ENCODE results near the gene KAZN. TPM values are rescaled to one million over a fixed set of nuclear protein-coding genes. Genes with fewer than 3 reads are reported as not detected.

Gene KAZN
- polyA plus RNA-seq, 1 donor from 2014 or later = 20.6 TPM

GRCh38 chr1:15055736-15056415 is 457.4 kb downstream of the KAZN start:
- Histone ChIP-seq H2AFZ (ENCODE audit: low read depth, low read length) (no peak overlapping the region), H3K79me2 (replicated peaks; ENCODE audit: insufficient read depth, low read length) (no peaks in the 10 kb centered on the region), H3K27me3 (ENCODE audit: insufficient read depth, low read depth, low read length) (no peaks in the 10 kb centered on the region), H3K9me2 (ENCODE audit: insufficient read depth, low read length) (no peaks in the 10 kb centered on the region), H3K36me3 (ENCODE audit: insufficient read depth, low read length) (no peaks in the 10 kb centered on the region), H3K4me3 (ENCODE audit: low read length) (no peak overlapping the region), H3K27ac (ENCODE audit: low read length) (no peak overlapping the region), H4K20me1 (ENCODE audit: insufficient read depth) (no peaks in the 10 kb centered on the region), H3K9ac (ENCODE audit: low read length) (no peak overlapping the region), H3K4me2 (ENCODE audit: low read length) (no peak overlapping the region), H3F3A (ENCODE audit: insufficient read depth, low read length, poor library complexity, severe bottlenecking) (no peaks in the 10 kb centered on the region), H3K9me3 (ENCODE audit: low read length) (no peaks in the 10 kb centered on the region)
- TF ChIP-seq POLR2AphosphoS5 (IDR thresholded peaks at IDR 0.05) = no peak
- TF ChIP-seq EZH2 (IDR thresholded peaks at IDR 0.05; ENCODE audit: borderline replicate concordance, insufficient read depth, low read length, poor library complexity, severe bottlenecking) = no peak
- no peak for TF ChIP-seq EP300 (conservative IDR thresholded peaks at IDR 0.05; ENCODE audit: poor library complexity, severe bottlenecking)

- H3K4me3 ChIP-seq (ENCODE audit: low read length) = no peak overlapping the region
- TF ChIP-seq TAF1 (IDR thresholded peaks at IDR 0.05; ENCODE audit: low read depth) (no peak), MXI1 (conservative IDR thresholded peaks at IDR 0.05; ENCODE audit: poor library complexity, severe bottlenecking) (no peak), REST (IDR thresholded peaks at IDR 0.05; ENCODE audit: borderline replicate concordance) (no peak), RAD21 (conservative IDR thresholded peaks at IDR 0.05) (no peak), EP300 (conservative IDR thresholded peaks at IDR 0.05; ENCODE audit: poor library complexity, severe bottlenecking) (no peak), EZH2 (IDR thresholded peaks at IDR 0.05; ENCODE audit: borderline replicate concordance, insufficient read depth, low read length, poor library complexity, severe bottlenecking) (no peak), POLR2AphosphoS5 (IDR thresholded peaks at IDR 0.05) (no peak), SMC3 (conservative IDR thresholded peaks at IDR 0.05; ENCODE audit: poor library complexity) (no peak)
- TF ChIP-seq, protein P1, sequence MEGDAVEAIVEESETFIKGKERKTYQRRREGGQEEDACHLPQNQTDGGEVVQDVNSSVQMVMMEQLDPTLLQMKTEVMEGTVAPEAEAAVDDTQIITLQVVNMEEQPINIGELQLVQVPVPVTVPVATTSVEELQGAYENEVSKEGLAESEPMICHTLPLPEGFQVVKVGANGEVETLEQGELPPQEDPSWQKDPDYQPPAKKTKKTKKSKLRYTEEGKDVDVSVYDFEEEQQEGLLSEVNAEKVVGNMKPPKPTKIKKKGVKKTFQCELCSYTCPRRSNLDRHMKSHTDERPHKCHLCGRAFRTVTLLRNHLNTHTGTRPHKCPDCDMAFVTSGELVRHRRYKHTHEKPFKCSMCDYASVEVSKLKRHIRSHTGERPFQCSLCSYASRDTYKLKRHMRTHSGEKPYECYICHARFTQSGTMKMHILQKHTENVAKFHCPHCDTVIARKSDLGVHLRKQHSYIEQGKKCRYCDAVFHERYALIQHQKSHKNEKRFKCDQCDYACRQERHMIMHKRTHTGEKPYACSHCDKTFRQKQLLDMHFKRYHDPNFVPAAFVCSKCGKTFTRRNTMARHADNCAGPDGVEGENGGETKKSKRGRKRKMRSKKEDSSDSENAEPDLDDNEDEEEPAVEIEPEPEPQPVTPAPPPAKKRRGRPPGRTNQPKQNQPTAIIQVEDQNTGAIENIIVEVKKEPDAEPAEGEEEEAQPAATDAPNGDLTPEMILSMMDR (IDR thresholded peaks at IDR 0.05; ENCODE audit: poor library complexity, severe bottlenecking) = no peak
- H3F3A ChIP-seq (ENCODE audit: insufficient read depth, low read length, poor library complexity, severe bottlenecking) = no peaks in the 10 kb centered on the region
- H2AFZ ChIP-seq (ENCODE audit: low read depth, low read length) = no peak overlapping the region
- no peak overlapping the region for H3K9ac ChIP-seq (ENCODE audit: low read length)
- no peaks in the 10 kb centered on the region for H3K27me3 ChIP-seq (ENCODE audit: insufficient read depth, low read depth, low read length)
- no peak overlapping the region for H3K27ac ChIP-seq (ENCODE audit: low read length)
- H3K36me3 ChIP-seq (ENCODE audit: insufficient read depth, low read length) = no peaks in the 10 kb centered on the region
- no peaks in the 10 kb centered on the region for H4K20me1 ChIP-seq (ENCODE audit: insufficient read depth)
- no peak overlapping the region for H3K4me2 ChIP-seq (ENCODE audit: low read length)
- no peaks in the 10 kb centered on the region for H3K9me3 ChIP-seq (ENCODE audit: low read length)
- no peaks in the 10 kb centered on the region for H3K79me2 ChIP-seq (replicated peaks; ENCODE audit: insufficient read depth, low read length)
- H3K9me2 ChIP-seq (ENCODE audit: insufficient read depth, low read length) = no peaks in the 10 kb centered on the region
These were observed 458.2 kb downstream of the KAZN start for GRCh38 chr1:15056515-15057285.
